Stimulated activated naive CD8-positive, alpha-beta T cell treated with anti-CD3 and anti-CD28 coated beads, Interleukin-15, Interleukin-2, amounts not matched to agents 100 ng/mL and 50 ng/mL, for 24 hours (primary cell): Measurements from ENCODE around the gene ARIH2.

Source experiments
- H3K27ac Mint-ChIP-seq: one replicate; pipeline ENCODE4 v1.8.0; 2021; ENCODE audit warnings: mild to moderate bottlenecking, mixed read lengths
- H3K27me3 Mint-ChIP-seq: one replicate; pipeline ENCODE4 v1.8.0; 2021; ENCODE audit warnings: mixed read lengths
- H3K36me3 Mint-ChIP-seq: one replicate; pipeline ENCODE4 v1.8.0; 2021; ENCODE audit warnings: low read depth, mixed read lengths
- H3K4me1 Mint-ChIP-seq: one replicate; pipeline ENCODE4 v1.8.0; 2021; ENCODE audit warnings: low read depth, mixed read lengths
- H3K4me3 Mint-ChIP-seq: one replicate; pipeline ENCODE4 v1.8.0; 2021; ENCODE audit warnings: mild to moderate bottlenecking, mixed read lengths
- H3K9me3 Mint-ChIP-seq: one replicate; pipeline ENCODE4 v1.8.0; 2021; ENCODE audit warnings: mixed read lengths

Gene ARIH2

DNA sequence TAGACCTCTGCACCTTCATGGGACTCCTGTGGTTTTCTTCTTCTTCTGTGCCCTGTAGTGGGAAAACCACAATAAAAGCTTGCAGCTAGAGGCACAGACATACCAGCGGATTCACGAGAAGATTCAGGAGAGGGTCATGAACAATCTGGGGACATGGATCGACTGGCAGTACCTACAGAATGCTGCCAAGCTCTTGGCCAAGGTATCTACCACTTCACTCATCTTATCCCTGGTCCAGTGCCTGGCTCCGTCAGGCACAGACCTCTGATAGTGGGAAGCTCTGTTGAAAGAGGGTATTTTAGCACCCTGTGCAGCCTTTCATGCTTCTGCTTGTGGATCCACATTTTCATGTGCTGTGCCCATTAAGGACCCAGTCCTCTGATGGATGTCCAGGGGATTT, 61.7 kb downstream of the ARIH2 start:
- Mint-ChIP-seq H3K9me3 (no peaks in the 10 kb centered on the region), H3K4me1 (no peaks in the 10 kb centered on the region), H3K4me3 (no peak overlapping the region), H3K36me3 (peaks cover 63% of the 10 kb centered on the region), H3K27me3 (no peaks in the 10 kb centered on the region), H3K27ac (no peak overlapping the region)

DNA sequence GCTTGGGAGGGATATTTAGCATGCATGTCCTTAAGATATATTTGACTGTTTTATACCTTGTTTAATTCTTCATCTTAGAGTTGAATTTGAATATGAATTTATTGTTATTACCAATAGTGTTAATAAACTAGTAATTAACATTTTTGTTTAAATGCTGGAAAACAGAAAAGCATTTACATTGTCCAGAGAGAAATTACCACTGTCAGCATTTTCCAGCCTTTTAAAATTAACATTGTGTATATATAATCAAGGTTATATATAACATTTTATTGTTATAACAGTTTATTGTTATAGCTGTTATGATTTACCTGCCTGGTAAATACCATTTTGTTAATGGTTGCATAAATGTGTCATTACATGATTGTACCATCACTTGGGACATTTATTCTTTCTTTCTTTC, 63.4 kb downstream of the ARIH2 start:
- Mint-ChIP-seq H3K27ac (no peak overlapping the region), H3K27me3 (no peaks in the 10 kb centered on the region), H3K9me3 (no peaks in the 10 kb centered on the region), H3K36me3 (peaks cover 62% of the 10 kb centered on the region), H3K4me1 (no peaks in the 10 kb centered on the region), H3K4me3 (no peak overlapping the region)

DNA sequence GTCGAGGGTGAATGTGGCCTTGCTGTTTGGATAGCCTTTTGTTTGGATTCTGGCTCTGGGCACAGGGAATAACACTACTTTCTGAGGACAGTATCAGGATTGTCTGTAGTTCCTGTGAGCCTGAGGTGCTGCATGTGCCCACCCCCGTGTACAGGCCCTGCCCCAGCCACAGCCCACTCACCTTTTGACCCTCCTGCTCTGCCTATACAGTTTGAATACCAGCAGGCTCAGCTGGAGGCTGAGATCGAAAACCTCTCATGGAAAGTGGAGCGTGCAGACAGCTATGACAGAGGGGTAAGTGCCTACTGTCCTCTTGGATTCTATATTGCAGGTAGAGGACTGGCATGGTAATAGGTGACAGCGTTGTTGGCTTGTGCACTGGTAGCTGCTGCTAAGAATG, 64.0 kb downstream of the ARIH2 start:
- Mint-ChIP-seq H3K27ac (peak overlapping the region; percentile 34), H3K36me3 (peaks cover 61% of the 10 kb centered on the region), H3K4me3 (no peak overlapping the region), H3K4me1 (peaks cover 2% of the 10 kb centered on the region), H3K27me3 (no peaks in the 10 kb centered on the region), H3K9me3 (no peaks in the 10 kb centered on the region)

DNA sequence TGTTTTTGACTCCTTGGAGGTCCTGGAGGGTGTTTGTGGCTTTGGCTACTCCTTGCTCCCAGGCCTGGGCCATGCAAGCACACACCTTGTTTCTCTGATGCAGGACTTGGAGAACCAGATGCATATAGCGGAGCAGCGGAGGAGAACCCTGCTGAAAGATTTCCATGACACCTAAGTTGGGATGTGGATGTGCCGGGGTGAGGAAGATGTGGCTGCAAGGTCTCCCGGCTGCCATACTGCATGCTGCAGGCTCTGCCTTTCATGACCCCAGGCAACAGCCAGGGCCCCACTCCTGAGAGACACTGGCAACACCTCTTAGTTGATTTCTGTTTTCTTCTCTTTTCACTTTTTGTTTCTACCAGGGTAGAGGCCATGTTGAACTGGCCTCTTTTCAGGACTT, 64.5 kb downstream of the ARIH2 start:
- no peaks in the 10 kb centered on the region for H3K27me3 Mint-ChIP-seq
- peaks cover 56% of the 10 kb centered on the region for H3K36me3 Mint-ChIP-seq
- H3K27ac Mint-ChIP-seq, result no peak overlapping the region
- no peak overlapping the region for H3K4me3 Mint-ChIP-seq
- no peaks in the 10 kb centered on the region for H3K9me3 Mint-ChIP-seq
- H3K4me1 Mint-ChIP-seq, result peaks cover 6% of the 10 kb centered on the region

DNA sequence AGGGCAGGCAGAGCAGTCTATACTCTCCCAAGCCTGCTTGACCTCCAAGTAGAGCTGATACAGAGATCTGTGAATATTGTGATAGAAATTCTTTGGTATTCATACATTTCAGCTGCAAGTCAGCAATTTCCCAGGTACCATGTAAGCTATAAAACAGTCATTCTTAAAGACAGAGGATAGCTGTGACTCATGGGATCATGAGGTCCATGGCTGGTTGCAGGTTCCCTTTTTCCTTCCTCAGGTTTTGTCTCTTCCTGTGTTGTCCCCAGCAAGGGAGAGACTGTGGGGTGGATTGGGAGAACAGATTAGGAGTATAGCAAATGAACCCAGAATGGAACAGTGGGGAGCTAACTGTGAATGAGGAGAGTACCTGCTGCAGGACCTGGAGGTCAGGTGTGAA, 66.0 kb downstream of the ARIH2 start:
- no peaks in the 10 kb centered on the region for H3K9me3 Mint-ChIP-seq
- peaks cover 48% of the 10 kb centered on the region for H3K36me3 Mint-ChIP-seq
- peak overlapping the region; percentile 12 for H3K27ac Mint-ChIP-seq
- peaks cover 15% of the 10 kb centered on the region for H3K4me1 Mint-ChIP-seq
- H3K4me3 Mint-ChIP-seq, result no peak overlapping the region
- no peaks in the 10 kb centered on the region for H3K27me3 Mint-ChIP-seq

DNA sequence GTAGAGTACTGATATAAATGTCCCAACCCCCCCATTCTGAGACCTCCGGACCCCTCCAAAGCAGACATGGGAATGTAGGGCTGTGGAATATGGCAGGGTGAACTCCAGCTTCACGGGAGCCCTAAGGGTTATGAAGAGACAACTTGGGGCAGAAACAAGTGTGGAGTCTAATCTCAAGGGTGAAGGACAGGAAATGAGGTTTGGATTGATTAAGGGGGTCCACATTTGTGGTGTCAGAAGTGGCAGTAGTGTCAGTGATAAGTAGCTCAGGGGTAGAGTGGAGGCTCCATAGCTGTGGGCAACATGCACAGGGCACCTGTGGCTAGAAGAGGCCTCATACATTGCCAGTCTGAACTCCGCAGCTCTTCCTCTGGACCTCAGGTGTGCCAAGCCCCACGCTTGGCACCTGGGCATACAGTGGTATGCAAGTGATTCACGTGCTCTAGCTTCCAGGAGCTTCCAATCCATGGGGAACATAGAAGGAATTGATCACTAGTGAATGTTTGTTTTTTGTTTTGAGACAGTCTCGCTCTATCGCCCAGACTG, 67.3 kb downstream of the ARIH2 start:
- no peaks in the 10 kb centered on the region for H3K27me3 Mint-ChIP-seq
- peaks cover 20% of the 10 kb centered on the region for H3K4me1 Mint-ChIP-seq
- peak overlapping the region; percentile 7 for H3K27ac Mint-ChIP-seq
- H3K4me3 Mint-ChIP-seq, result no peak overlapping the region
- peaks cover 40% of the 10 kb centered on the region for H3K36me3 Mint-ChIP-seq
- no peaks in the 10 kb centered on the region for H3K9me3 Mint-ChIP-seq

DNA sequence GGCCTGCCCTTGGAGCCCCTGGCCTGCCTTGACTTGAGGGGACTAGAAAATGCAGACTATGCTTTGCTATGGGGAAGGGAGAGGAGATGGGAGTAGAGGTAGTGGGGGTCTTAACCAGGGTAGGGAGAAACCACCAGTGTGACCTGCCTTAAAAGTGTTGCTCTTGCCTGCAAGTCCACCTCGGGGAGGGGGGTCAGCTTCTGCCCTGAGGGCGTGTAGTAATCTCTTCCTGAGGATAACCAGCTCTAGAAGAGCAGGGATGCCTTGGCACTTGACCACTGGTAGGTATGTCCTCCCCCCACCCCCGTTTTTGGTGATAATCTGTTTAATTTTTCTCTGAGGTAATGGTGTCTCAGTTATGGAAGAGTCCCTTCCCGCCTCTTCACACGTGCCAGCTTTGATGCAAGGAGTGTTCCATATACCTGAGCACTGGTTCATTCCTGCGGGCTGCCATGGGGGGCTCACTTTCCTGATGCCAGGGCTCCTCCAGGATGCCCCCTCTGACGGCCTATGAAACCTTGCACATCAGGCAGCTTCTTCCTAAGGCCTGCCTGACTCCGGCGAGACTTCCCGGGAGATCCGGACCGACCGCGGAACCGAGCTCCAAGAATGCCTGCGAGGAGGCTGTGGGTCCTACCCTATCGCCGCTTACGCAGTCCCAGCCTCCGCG, 70.6 kb downstream of the ARIH2 start:
- H3K4me3 Mint-ChIP-seq, result peak overlapping the region; percentile 90
- peaks cover 43% of the 10 kb centered on the region for H3K4me1 Mint-ChIP-seq
- peaks cover 15% of the 10 kb centered on the region for H3K36me3 Mint-ChIP-seq

DNA sequence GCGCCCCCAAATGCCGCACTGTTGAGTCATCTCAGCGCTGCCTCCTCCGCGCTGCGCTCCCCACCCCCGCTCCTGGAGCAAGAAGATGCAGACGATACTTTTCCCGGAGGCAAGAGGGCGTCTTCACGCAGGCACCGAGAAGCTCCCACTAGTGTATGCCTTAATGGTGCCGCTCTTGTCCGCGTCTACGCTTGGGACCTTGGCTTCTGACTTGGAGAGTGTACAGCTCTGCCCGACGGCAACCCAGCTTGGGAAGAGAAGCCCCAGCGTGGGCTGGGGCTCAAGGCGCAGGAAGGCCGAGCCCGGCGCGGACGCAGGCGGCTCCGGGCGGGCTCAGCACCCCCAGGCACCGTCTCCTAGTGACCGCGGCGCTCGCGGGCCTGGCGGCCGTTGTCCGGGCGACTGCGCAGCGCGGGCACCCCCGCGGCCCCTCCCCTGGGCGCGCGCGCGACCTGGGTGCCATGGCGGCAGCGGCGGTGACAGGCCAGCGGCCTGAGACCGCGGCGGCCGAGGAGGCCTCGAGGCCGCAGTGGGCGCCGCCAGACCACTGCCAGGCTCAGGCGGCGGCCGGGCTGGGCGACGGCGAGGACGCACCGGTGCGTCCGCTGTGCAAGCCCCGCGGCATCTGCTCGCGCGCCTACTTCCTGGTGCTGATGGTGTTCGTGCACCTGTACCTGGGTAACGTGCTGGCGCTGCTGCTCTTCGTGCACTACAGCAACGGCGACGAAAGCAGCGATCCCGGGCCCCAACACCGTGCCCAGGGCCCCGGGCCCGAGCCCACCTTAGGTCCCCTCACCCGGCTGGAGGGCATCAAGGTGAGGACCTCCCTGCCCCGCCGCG, 71.4 kb downstream of the ARIH2 start, which contains the start of gene P4HTM:
P4HTM (plus strand) TSS at position 446 of the 840 bp plus-strand sequence; CDS start at position 462, 16 bp downstream.
- Mint-ChIP-seq H3K27ac (peak within 1 kb of the TSS; percentile 91), H3K4me3 (peak within 1 kb of the TSS; percentile 90), H3K9me3 (no peaks in the 10 kb centered on the region), H3K27me3 (no peaks in the 10 kb centered on the region), H3K36me3 (peaks cover 11% of the 10 kb centered on the region), H3K4me1 (peaks cover 50% of the 10 kb centered on the region)

More for the DNA sequence above, 70.6 kb downstream of the ARIH2 start:
- peak overlapping the region; percentile 86 for H3K27ac Mint-ChIP-seq
- no peaks in the 10 kb centered on the region for H3K9me3 Mint-ChIP-seq
- H3K27me3 Mint-ChIP-seq, result no peaks in the 10 kb centered on the region

DNA sequence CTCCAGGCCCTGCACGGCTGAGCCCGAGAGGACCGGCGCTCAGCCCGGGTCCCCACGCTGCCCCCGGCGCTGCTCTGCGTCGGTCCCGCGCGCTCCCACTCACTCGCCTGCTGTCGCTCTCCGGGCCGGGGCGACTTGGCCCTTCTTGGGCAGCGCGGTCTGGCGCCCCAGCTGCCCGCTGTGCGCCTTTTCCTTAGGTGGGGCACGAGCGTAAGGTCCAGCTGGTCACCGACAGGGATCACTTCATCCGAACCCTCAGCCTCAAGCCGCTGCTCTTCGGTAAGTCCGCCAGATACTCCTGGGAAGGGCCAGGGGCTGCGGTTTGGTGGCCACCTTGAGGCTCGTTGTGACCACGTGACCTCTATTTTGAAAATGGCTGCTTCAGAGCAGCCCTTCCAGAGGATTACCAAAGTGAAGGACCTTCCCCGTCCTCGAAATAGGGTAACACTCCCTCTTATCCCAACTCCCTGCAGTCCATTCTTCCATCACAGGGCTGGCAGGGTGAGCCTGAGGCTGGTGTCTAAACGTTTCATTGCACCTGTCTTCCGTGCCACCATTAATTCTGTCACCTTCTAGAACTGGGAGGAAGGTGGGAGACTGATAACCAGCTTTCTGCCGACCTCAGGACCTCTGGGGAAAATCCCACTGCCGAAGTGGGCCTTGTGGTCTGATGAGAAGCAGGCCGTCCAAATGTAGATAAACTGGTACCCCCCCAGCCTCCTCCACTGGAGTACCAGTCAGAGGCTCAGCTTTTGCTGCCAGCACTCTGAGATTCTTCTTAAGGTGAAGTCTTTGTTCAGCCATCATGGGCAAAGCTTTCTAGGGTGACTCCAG, 72.2 kb downstream of the ARIH2 start:
- Mint-ChIP-seq H3K27ac (peak overlapping the region; percentile 91), H3K27me3 (no peaks in the 10 kb centered on the region), H3K9me3 (no peaks in the 10 kb centered on the region), H3K4me1 (peaks cover 53% of the 10 kb centered on the region), H3K36me3 (peaks cover 10% of the 10 kb centered on the region), H3K4me3 (peak overlapping the region; percentile 90)

DNA sequence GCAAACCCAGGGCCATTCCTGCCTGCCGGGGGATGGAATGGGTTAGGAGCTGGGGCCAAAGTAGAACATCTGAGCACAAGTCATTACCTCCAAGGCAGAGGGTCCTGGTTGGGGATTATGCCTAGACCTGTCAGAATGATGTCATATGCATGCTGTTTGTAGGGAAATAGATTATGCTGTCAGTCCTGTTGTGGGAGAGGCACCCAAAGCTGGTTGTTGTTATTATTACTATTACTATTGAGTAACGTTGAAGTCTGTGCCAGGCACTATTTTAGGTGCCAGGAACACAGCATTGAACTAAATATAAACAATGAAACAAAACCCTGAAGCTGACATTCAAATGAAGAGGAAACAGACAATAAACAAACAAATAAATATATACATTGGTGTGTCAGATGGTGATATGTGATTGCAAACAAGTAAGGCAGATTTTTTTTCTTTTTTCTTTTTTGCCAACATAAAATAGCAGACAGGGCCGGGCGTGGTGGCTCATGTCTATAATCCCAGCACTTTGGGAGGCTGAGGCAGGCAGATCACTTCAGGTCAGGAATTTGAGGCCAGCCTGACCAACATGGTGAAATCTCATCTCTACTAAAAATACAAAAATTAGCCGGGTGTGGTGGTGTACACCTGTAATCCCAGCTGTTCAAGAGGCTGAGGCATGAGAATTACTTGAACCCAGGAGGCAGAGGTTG, 73.4 kb downstream of the ARIH2 start:
- H3K4me3 Mint-ChIP-seq, result peak overlapping the region; percentile 90
- no peaks in the 10 kb centered on the region for H3K27me3 Mint-ChIP-seq
- H3K9me3 Mint-ChIP-seq, result no peaks in the 10 kb centered on the region
- no peak overlapping the region for H3K27ac Mint-ChIP-seq
- H3K4me1 Mint-ChIP-seq, result peaks cover 53% of the 10 kb centered on the region
- H3K36me3 Mint-ChIP-seq, result peaks cover 10% of the 10 kb centered on the region

DNA sequence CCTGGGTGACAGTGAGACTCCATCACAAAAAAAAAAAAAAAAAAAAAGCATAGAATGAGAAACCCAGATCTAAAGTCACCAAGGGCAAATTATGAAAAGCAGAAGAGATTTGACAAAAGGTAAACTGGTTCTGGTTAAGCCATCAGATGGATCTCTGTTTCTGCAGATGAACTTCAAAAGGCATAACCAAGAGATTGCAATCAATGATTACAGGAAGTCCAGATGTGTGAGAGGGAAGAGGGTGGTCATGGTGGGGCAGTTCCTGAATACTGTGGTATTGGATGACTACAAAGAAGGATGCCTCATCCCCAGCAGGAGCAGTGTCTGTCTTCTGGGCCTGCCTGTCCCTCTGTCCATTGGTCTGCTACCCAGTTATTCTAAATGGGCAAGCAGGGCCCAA, 75.2 kb downstream of the ARIH2 start:
- no peaks in the 10 kb centered on the region for H3K9me3 Mint-ChIP-seq
- no peaks in the 10 kb centered on the region for H3K27me3 Mint-ChIP-seq
- H3K4me1 Mint-ChIP-seq, result peaks cover 46% of the 10 kb centered on the region
- H3K27ac Mint-ChIP-seq, result no peak overlapping the region
- no peak overlapping the region for H3K4me3 Mint-ChIP-seq
- H3K36me3 Mint-ChIP-seq, result peaks cover 10% of the 10 kb centered on the region

DNA sequence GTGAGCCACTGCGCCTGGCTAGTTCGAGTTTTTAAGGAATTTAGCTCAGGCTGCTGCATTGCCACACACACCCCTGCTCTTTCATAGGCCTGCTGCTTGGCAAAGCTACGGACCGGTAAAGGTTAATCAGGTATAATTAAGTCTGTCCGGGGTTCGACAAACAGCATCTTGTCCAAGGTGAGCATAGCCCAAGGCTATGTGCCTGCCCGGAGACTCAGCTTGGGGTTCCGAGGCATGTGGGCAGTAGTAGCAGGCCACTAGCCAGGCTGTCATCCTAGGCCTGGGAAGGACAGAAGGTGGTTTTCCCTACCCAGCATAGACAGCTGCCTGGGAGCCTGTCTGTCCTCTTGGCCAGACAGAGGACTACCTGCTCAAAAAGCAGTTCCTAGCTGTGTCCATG, 78.0 kb downstream of the ARIH2 start:
- Mint-ChIP-seq H3K4me1 (peaks cover 28% of the 10 kb centered on the region), H3K36me3 (peaks cover 10% of the 10 kb centered on the region), H3K4me3 (no peak overlapping the region), H3K9me3 (no peaks in the 10 kb centered on the region), H3K27me3 (no peaks in the 10 kb centered on the region), H3K27ac (no peak overlapping the region)

DNA sequence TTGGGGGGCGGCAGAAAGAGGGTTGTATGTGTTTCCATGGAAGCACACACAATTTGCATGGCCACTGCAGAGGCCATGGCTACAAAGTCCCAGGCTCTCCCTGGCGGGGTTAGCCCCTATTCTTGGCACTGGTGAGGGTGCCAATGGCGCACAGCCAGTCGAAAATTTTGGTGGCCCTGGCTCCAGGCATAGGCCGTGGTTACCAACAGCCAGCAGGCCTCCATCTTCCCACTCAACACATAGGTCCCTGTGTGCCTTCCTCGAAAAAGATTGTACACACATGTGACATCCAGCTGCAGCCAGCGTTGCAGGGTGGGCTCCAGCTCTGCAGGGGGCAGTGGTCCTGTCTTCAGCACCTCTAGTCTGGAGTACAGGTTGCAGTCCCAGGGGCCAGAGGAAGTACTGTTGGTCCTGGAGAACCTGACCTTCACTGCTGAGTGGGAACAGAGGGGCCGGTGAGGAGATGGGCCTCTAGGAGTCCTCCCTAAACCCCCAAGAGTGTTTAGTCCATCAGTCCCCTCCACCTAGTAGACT, 78.5 kb downstream of the ARIH2 start:
- Mint-ChIP-seq H3K27me3 (no peaks in the 10 kb centered on the region), H3K4me1 (peaks cover 22% of the 10 kb centered on the region), H3K36me3 (peaks cover 6% of the 10 kb centered on the region), H3K4me3 (no peak overlapping the region), H3K9me3 (no peaks in the 10 kb centered on the region), H3K27ac (no peak overlapping the region)
